Neural progenitor cell (in vitro differentiated cells): ENCODE data around the gene TMEM273. TPM values are rescaled to one million over a fixed set of nuclear protein-coding genes. Genes with fewer than 3 reads are reported as not detected.
A peak's percentile ranks its signal among the peaks of the same experiment; 100 is the strongest.

Experiments used
- DNase-seq: peaks from one replicate; pipeline ENCODE4 v3.0.0-alpha.2; 2016; ENCODE audit warnings: low spot score
- H2AFZ ChIP-seq: fragments of 200-600 bp; sonication (generic); replicated peaks from 2 replicates; pipeline ENCODE4 v1.6.1; 2016; ENCODE audit warnings: antibody characterized with exemption
- H3F3A ChIP-seq: fragments of 200-600 bp; sonication (generic); 2 replicates; pipeline ENCODE4 v1.6.1; 2016; ENCODE audit warnings: antibody characterized with exemption, low read depth
- H3K27ac ChIP-seq: fragments of 200-600 bp; sonication (generic); 2 replicates; pipeline ENCODE4 v1.5.1; 2016; ENCODE audit warnings: mild to moderate bottlenecking
- H3K27me3 ChIP-seq: fragments of 200-600 bp; sonication (generic); 2 replicates; pipeline ENCODE4 v1.6.1; 2016; ENCODE audit warnings: mild to moderate bottlenecking, moderate library complexity
- H3K36me3 ChIP-seq: fragments of 200-600 bp; sonication (generic); 2 replicates; pipeline ENCODE4 v1.5.1; 2016
- H3K4me1 ChIP-seq: fragments of 200-600 bp; sonication (generic); 2 replicates; pipeline ENCODE4 v1.6.1; 2016; ENCODE audit warnings: mixed run types
- H3K4me2 ChIP-seq: fragments of 200-600 bp; sonication (generic); 2 replicates; pipeline ENCODE4 v1.6.1; 2016
- H3K4me3 ChIP-seq: fragments of 200-600 bp; sonication (generic); 2 replicates; pipeline ENCODE4 v1.5.1; 2016
- H3K79me2 ChIP-seq: fragments of 200-600 bp; sonication (generic); 2 replicates; pipeline ENCODE4 v1.6.1; 2016; ENCODE audit warnings: low read depth
- H3K9ac ChIP-seq: fragments of 200-600 bp; sonication (generic); 2 replicates; pipeline ENCODE4 v1.6.1; 2016
- H3K9me3 ChIP-seq: fragments of 200-600 bp; sonication (generic); 2 replicates; pipeline ENCODE4 v1.5.1; 2016; ENCODE audit warnings: low read depth
- H4K20me1 ChIP-seq: fragments of 200-600 bp; sonication (generic); 2 replicates; pipeline ENCODE4 v1.6.1; 2016; ENCODE audit warnings: low read depth
- H3K27ac Mint-ChIP-seq: 3 replicates; pipeline ENCODE4 v1.8.0; 2021; ENCODE audit warnings: mixed read lengths
- H3K27me3 Mint-ChIP-seq: 2 replicates; pipeline ENCODE4 v1.8.0; 2022; ENCODE audit warnings: low read depth, mild to moderate bottlenecking, inconsistent platforms, moderate library complexity, mixed read lengths; ENCODE audit not compliant: insufficient read depth
- H3K36me3 Mint-ChIP-seq: 3 replicates; pipeline ENCODE4 v1.8.0; 2021; ENCODE audit warnings: mixed read lengths
- H3K4me1 Mint-ChIP-seq: 3 replicates; pipeline ENCODE4 v1.8.0; 2021; ENCODE audit warnings: mixed read lengths
- H3K4me3 Mint-ChIP-seq: 3 replicates; pipeline ENCODE4 v1.8.0; 2021; ENCODE audit warnings: mild to moderate bottlenecking, moderate library complexity, mixed read lengths
- H3K9me3 Mint-ChIP-seq: 3 replicates; pipeline ENCODE4 v1.8.0; 2020; ENCODE audit warnings: mixed read lengths
- CTCF ChIP-seq: fragments of 200-600 bp; sonication (generic); IDR thresholded peaks from 2 replicates; pipeline ENCODE4 v1.5.1; 2017; ENCODE audit warnings: antibody characterized with exemption, mild to moderate bottlenecking
- EZH2 ChIP-seq: fragments of 200-600 bp; sonication (generic); IDR thresholded peaks from 2 replicates; pipeline ENCODE4 v1.6.1; 2017; ENCODE audit warnings: antibody characterized with exemption, mild to moderate bottlenecking, moderate library complexity
- EZH2phosphoT487 ChIP-seq: fragments of 200-600 bp; sonication (generic); IDR thresholded peaks from 2 replicates; pipeline ENCODE4 v1.6.1; 2017; ENCODE audit warnings: antibody characterized with exemption
- total RNA-seq: library from RNA; depleted of rRNA; stranded (reverse); fragments of >200 nt; gene quantifications from 2 replicates; pipeline ENCODE4 v1.2.3, GENCODE V29; 2015; ENCODE audit warnings: low replicate concordance

The TMEM273 gene
- total RNA-seq, 1 donor from 2014 or later = not detected

GRCh38 chr10:49165821-49166483, 22.2 kb downstream of the TMEM273 start:
- H3K9me3 ChIP-seq = no peaks in the 10 kb centered on the region
- H3K27me3 ChIP-seq = no peaks in the 10 kb centered on the region
- no peak overlapping the region for H3K4me3 ChIP-seq
- no peak overlapping the region for H2AFZ ChIP-seq
- H4K20me1 ChIP-seq = no peaks in the 10 kb centered on the region
- no peaks in the 10 kb centered on the region for H3K36me3 ChIP-seq
- no peaks in the 10 kb centered on the region for H3F3A ChIP-seq
- H3K4me2 ChIP-seq = no peak overlapping the region
- H3K36me3 Mint-ChIP-seq = no peaks in the 10 kb centered on the region
- no peak for DNase-seq
- no peak overlapping the region for H3K4me3 Mint-ChIP-seq
- H3K9ac ChIP-seq = no peak overlapping the region
- no peak overlapping the region for H3K27ac ChIP-seq
- peaks cover 3% of the 10 kb centered on the region for H3K9me3 Mint-ChIP-seq
- H3K27ac Mint-ChIP-seq = no peak overlapping the region
- no peaks in the 10 kb centered on the region for H3K79me2 ChIP-seq
- no peaks in the 10 kb centered on the region for H3K4me1 ChIP-seq
- H3K4me1 Mint-ChIP-seq = peaks cover 15% of the 10 kb centered on the region
- TF ChIP-seq CTCF = no peak
- no peak for TF ChIP-seq EZH2
- no peak for TF ChIP-seq EZH2phosphoT487
- H3K27me3 Mint-ChIP-seq = peaks cover 15% of the 10 kb centered on the region

- Histone ChIP-seq H3K4me2 (no peak overlapping the region), H4K20me1 (no peaks in the 10 kb centered on the region), H3K9ac (no peak overlapping the region), H3K27ac (no peak overlapping the region), H3K36me3 (no peaks in the 10 kb centered on the region), H3K4me3 (no peak overlapping the region), H3F3A (no peaks in the 10 kb centered on the region), H2AFZ (no peak overlapping the region), H3K27me3 (no peaks in the 10 kb centered on the region), H3K4me1 (no peaks in the 10 kb centered on the region), H3K9me3 (no peaks in the 10 kb centered on the region), H3K79me2 (no peaks in the 10 kb centered on the region)
- no peak overlapping the region for H3K27ac Mint-ChIP-seq
- peaks cover 15% of the 10 kb centered on the region for H3K27me3 Mint-ChIP-seq
- peaks cover 3% of the 10 kb centered on the region for H3K9me3 Mint-ChIP-seq
- no peaks in the 10 kb centered on the region for H3K36me3 Mint-ChIP-seq
- DNase-seq = no peak
- no peak overlapping the region for H3K4me3 Mint-ChIP-seq
- peaks cover 15% of the 10 kb centered on the region for H3K4me1 Mint-ChIP-seq
- no peak for TF ChIP-seq EZH2phosphoT487
- TF ChIP-seq CTCF = no peak
These were observed 22.9 kb downstream of the TMEM273 start for GRCh38 chr10:49165259-49165658.

- peaks cover 13% of the 10 kb centered on the region for H3K27me3 Mint-ChIP-seq
- Histone ChIP-seq H4K20me1 (no peaks in the 10 kb centered on the region), H3K4me2 (no peak overlapping the region), H2AFZ (no peak overlapping the region), H3K9ac (no peak overlapping the region), H3K36me3 (no peaks in the 10 kb centered on the region), H3K79me2 (no peaks in the 10 kb centered on the region), H3K4me1 (no peaks in the 10 kb centered on the region), H3K27ac (no peak overlapping the region), H3F3A (no peaks in the 10 kb centered on the region), H3K4me3 (no peak overlapping the region), H3K9me3 (no peaks in the 10 kb centered on the region), H3K27me3 (no peaks in the 10 kb centered on the region)
- H3K4me3 Mint-ChIP-seq = no peak overlapping the region
- H3K36me3 Mint-ChIP-seq = no peaks in the 10 kb centered on the region
- DNase-seq = peak; percentile 72
- H3K4me1 Mint-ChIP-seq = peaks cover 12% of the 10 kb centered on the region
- no peak overlapping the region for H3K27ac Mint-ChIP-seq
- H3K9me3 Mint-ChIP-seq = peaks cover 3% of the 10 kb centered on the region
- no peak for TF ChIP-seq EZH2phosphoT487
- no peak for TF ChIP-seq EZH2
- peak; percentile 73 for TF ChIP-seq CTCF
These were observed 23.5 kb downstream of the TMEM273 start for GRCh38 chr10:49164559-49165188.
